ENCODE data around the gene ARIH1.
"Not testable (repeated sequence)": the region's sequence is repeated elsewhere in the genome, so short reads cannot be mapped to it uniquely, and the experiment has no call there.

Gene ARIH1

DNA sequence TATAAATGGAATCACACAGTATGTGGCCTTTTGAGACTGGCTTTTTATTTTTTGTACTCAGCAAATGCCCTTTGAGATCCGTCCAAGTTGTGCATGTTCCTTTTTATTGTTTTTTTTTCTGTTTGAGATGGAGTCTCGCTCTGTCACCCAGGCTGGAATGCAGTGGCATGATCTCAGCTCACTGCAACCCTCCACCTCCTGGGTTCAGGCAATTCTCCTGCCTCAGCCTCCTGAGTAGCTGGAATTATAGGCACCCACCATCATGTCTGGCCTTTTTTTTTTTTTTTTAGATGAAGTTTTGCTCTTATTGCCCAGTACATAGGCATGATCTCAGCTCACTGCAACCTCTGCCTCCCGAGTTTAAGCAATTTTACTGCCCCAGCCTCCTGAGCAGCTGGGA, 152.0 kb downstream of the ARIH1 start:
- H3K4me1 ChIP-seq (ENCODE audit: control insufficient read depth, low read depth, low read length); H3K4me2 ChIP-seq (ENCODE audit: low read length); H3K79me2 ChIP-seq (ENCODE audit: control insufficient read depth, insufficient read depth, low read length); H3K36me3 ChIP-seq (ENCODE audit: control insufficient read depth, insufficient read depth, low read length); H3K4ac ChIP-seq (ENCODE audit: low read depth, low read length); H2BK120ac ChIP-seq (ENCODE audit: low read depth, low read length); H3K9ac ChIP-seq (ENCODE audit: low read length); H3K27ac ChIP-seq (ENCODE audit: low read depth, low read length); H3K56ac ChIP-seq (ENCODE audit: low read length); H3K18ac ChIP-seq (ENCODE audit: low read length); DNase-seq; H4K8ac ChIP-seq (ENCODE audit: low read depth, low read length); H2BK5ac ChIP-seq (ENCODE audit: low read length); H3K79me1 ChIP-seq (ENCODE audit: low read length); H3K4me3 ChIP-seq (ENCODE audit: low read length); H3K23ac ChIP-seq (ENCODE audit: low read length); H2BK15ac ChIP-seq (replicated peaks; ENCODE audit: low read depth); H4K5ac ChIP-seq (ENCODE audit: low read length); H3K27me3 ChIP-seq (ENCODE audit: insufficient read depth, low read length, poor library complexity); H2AK5ac ChIP-seq (ENCODE audit: low read length): not testable (repeated sequence)
- WGBS (ENCODE audit: extremely low coverage, insufficient coverage, low lambda C conversion rate), result no CpG with 5 or more reads among the region's 3 CpGs

DNA sequence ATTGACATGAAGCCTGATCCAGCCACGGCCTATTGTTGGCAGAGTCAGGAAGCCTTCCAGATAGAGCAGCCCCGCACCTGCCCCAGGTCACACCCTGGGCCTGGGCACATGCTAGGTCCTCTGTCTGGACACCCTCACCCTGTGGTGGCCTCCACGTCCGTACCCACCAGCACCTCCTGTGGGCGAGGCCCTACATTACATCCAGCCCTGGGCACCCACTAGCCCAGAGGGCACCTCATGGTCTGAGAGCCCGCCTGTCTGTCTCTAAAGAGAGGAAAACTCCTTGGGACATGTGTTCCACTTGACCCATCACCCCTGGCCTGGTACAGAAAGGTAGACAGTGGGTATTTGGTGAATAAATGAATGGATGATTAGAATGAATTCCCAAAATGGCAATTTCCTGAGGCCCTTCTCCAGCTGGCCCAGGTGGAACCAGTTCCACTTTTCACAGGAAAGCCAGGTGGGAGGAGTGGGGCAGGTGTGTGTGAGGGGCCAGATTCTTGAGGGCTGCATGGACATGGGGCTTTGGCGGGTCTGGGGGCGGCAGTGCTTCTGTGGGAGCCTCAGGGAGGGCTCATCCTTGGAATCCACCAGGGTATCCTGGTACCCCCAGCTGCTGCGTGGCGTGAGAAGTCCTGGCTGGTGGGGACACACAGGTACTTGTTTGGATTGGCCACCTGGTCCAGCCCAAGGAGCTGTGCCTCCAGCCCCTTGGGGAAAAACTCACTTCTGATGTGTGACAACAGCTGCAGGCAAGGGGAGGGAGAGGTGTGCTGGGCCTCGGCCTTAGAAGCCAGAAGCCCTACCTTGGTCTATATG, 154.3 kb downstream of the ARIH1 start:
- peak; percentile 15 for DNase-seq
- H3K79me2 ChIP-seq (ENCODE audit: control insufficient read depth, insufficient read depth, low read length), result not testable (repeated sequence)

DNA sequence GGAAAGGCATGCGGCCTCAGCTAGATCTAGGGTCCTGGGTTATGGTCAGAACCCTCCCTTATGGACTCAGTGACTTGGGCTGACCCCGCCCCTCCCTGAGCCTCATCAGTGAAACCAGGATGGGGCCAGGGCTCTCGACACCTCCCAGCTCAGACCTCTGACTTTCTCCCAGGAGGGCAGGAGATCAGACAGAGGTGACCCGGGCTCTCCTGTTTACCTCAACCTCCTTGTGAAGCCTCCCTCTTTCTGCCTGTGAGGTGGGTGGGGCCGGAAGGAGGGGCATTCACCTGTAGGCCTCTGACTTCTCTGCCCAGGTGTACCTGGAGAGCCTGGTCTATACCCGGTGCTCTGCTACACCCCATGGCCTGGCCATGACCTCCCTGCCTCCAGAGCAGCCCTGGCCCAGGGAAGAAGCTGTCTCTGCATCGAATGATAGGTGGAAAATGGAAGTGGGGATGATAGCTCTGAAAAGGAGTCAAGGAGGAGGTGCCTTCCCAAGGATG, 155.0 kb downstream of the ARIH1 start:
- not testable (repeated sequence) for H3K79me2 ChIP-seq (ENCODE audit: control insufficient read depth, insufficient read depth, low read length); H3K23ac ChIP-seq (ENCODE audit: low read length); H3K4me1 ChIP-seq (ENCODE audit: control insufficient read depth, low read depth, low read length); H3K27ac ChIP-seq (ENCODE audit: low read depth, low read length); H2BK5ac ChIP-seq (ENCODE audit: low read length); H3K4ac ChIP-seq (ENCODE audit: low read depth, low read length); H4K5ac ChIP-seq (ENCODE audit: low read length); H2BK15ac ChIP-seq (replicated peaks; ENCODE audit: low read depth); H3K9ac ChIP-seq (ENCODE audit: low read length); H2AK5ac ChIP-seq (ENCODE audit: low read length); DNase-seq; H4K8ac ChIP-seq (ENCODE audit: low read depth, low read length); H3K36me3 ChIP-seq (ENCODE audit: control insufficient read depth, insufficient read depth, low read length); H3K4me3 ChIP-seq (ENCODE audit: low read length); H3K79me1 ChIP-seq (ENCODE audit: low read length); H2BK120ac ChIP-seq (ENCODE audit: low read depth, low read length); H3K56ac ChIP-seq (ENCODE audit: low read length); H3K18ac ChIP-seq (ENCODE audit: low read length); H3K4me2 ChIP-seq (ENCODE audit: low read length); H3K27me3 ChIP-seq (ENCODE audit: insufficient read depth, low read length, poor library complexity)
- no CpG with 5 or more reads among the region's 7 CpGs for WGBS (ENCODE audit: extremely low coverage, insufficient coverage, low lambda C conversion rate)

More for the DNA sequence above, 154.3 kb downstream of the ARIH1 start:
- no CpG with 5 or more reads among the region's 11 CpGs for WGBS (ENCODE audit: extremely low coverage, insufficient coverage, low lambda C conversion rate)
- not testable (repeated sequence) for H3K4me1 ChIP-seq (ENCODE audit: control insufficient read depth, low read depth, low read length); H3K79me1 ChIP-seq (ENCODE audit: low read length); H3K27ac ChIP-seq (ENCODE audit: low read depth, low read length); H3K27me3 ChIP-seq (ENCODE audit: insufficient read depth, low read length, poor library complexity); H2BK5ac ChIP-seq (ENCODE audit: low read length); H2AK5ac ChIP-seq (ENCODE audit: low read length); H2BK15ac ChIP-seq (replicated peaks; ENCODE audit: low read depth); H4K8ac ChIP-seq (ENCODE audit: low read depth, low read length); H3K9ac ChIP-seq (ENCODE audit: low read length); H3K18ac ChIP-seq (ENCODE audit: low read length); H3K23ac ChIP-seq (ENCODE audit: low read length); H2BK120ac ChIP-seq (ENCODE audit: low read depth, low read length); H3K4me2 ChIP-seq (ENCODE audit: low read length); H3K4ac ChIP-seq (ENCODE audit: low read depth, low read length); H3K56ac ChIP-seq (ENCODE audit: low read length); H3K36me3 ChIP-seq (ENCODE audit: control insufficient read depth, insufficient read depth, low read length); H4K5ac ChIP-seq (ENCODE audit: low read length); H3K4me3 ChIP-seq (ENCODE audit: low read length)

DNA sequence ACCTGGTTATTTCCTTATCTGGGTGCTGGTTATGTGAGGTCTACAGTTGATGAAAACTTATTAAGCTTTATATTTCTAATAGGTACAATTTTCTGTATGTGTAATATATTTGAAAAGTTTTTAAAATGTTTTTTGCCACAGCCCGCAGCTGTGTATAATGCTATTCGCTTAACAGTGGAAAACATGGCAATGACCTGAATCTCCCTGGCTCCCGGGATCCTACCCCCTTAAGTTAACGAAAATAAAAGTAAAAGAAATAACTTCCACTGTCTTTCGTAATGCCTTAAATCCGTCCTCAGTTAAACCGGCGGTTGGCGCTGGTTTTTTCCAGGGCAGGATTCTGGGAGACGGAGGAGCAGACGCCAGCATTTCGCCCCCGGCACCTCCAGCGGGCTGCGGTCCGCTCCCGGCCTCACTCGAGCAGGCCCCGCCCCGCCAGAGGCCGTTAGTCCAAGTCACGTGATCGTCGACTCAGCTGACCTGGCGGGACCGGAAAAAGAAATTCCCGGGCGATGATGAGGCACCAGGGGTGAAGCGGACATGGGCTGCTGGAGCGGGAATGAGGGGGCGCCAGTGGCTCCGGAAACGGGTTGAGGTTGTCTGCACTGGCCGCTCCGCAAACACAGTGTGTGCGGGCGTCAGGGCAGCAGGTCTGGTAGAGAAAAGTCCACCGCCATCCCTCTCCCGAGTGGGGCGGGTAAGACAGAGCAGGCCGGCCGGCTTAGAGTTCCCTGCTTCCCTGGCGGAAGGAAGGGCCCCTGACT, 162.6 kb downstream of the ARIH1 start:
- WGBS (ENCODE audit: extremely low coverage, insufficient coverage, low lambda C conversion rate), result no CpG with 5 or more reads among the region's 43 CpGs
- H2BK15ac ChIP-seq (replicated peaks; ENCODE audit: low read depth); H3K4me2 ChIP-seq (ENCODE audit: low read length); H3K4ac ChIP-seq (ENCODE audit: low read depth, low read length); H3K23ac ChIP-seq (ENCODE audit: low read length); H2BK5ac ChIP-seq (ENCODE audit: low read length); H4K8ac ChIP-seq (ENCODE audit: low read depth, low read length); H3K79me1 ChIP-seq (ENCODE audit: low read length); H3K18ac ChIP-seq (ENCODE audit: low read length); H2AK5ac ChIP-seq (ENCODE audit: low read length); H2BK120ac ChIP-seq (ENCODE audit: low read depth, low read length); H3K9ac ChIP-seq (ENCODE audit: low read length); H3K4me3 ChIP-seq (ENCODE audit: low read length); H4K5ac ChIP-seq (ENCODE audit: low read length); H3K79me2 ChIP-seq (ENCODE audit: control insufficient read depth, insufficient read depth, low read length); H3K27ac ChIP-seq (ENCODE audit: low read depth, low read length); H3K4me1 ChIP-seq (ENCODE audit: control insufficient read depth, low read depth, low read length); H3K36me3 ChIP-seq (ENCODE audit: control insufficient read depth, insufficient read depth, low read length); H3K27me3 ChIP-seq (ENCODE audit: insufficient read depth, low read length, poor library complexity): not testable (repeated sequence)
- DNase-seq, result peak; percentile 84
- H3K56ac ChIP-seq (ENCODE audit: low read length), result peak overlapping the region; percentile 49

DNA sequence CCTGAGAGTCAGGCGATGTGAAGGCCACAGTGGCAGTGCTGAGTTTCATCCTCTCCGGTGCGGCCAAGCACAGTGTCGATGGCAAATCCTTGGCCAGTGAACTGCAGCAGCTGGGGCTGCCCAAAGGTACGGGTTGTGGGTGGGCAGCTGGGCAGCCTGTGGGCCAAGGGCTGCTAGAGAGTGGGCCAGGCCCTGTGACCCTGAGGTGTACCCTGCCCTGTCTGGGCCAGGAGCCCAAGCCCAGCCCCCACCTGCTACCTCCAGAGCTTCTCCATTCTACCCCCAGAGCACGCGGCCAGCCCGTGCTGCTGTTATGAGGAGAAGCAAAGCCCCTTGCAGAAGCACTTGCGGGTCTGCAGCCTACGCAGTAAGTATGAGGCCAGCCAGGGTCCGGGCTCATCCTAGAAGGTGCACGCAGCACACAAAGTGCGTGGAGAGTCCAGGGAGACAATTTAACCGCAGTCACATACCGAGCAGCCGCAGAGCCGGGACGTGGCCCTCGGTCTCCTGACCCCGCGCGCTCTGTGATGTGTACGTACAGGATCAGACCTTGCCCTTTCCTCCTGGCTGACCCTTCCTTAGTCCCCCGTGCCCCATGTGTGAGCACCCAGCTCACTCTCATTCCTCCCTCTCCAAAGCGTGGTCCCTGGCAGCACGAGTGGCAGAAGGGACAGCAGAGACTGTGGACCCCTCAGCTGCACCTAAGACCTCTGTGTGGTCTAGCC, 165.8 kb downstream of the ARIH1 start:
- not testable (repeated sequence) for H3K79me1 ChIP-seq (ENCODE audit: low read length); H3K4me2 ChIP-seq (ENCODE audit: low read length); H3K23ac ChIP-seq (ENCODE audit: low read length); H2BK5ac ChIP-seq (ENCODE audit: low read length); H3K4ac ChIP-seq (ENCODE audit: low read depth, low read length); H2BK120ac ChIP-seq (ENCODE audit: low read depth, low read length); H3K9ac ChIP-seq (ENCODE audit: low read length); H4K8ac ChIP-seq (ENCODE audit: low read depth, low read length); H3K27me3 ChIP-seq (ENCODE audit: insufficient read depth, low read length, poor library complexity); H3K27ac ChIP-seq (ENCODE audit: low read depth, low read length); H3K18ac ChIP-seq (ENCODE audit: low read length); H2AK5ac ChIP-seq (ENCODE audit: low read length); H3K79me2 ChIP-seq (ENCODE audit: control insufficient read depth, insufficient read depth, low read length); H3K4me1 ChIP-seq (ENCODE audit: control insufficient read depth, low read depth, low read length); H2BK15ac ChIP-seq (replicated peaks; ENCODE audit: low read depth); H3K56ac ChIP-seq (ENCODE audit: low read length); H3K4me3 ChIP-seq (ENCODE audit: low read length); H3K36me3 ChIP-seq (ENCODE audit: control insufficient read depth, insufficient read depth, low read length); H4K5ac ChIP-seq (ENCODE audit: low read length); DNase-seq
- WGBS (ENCODE audit: extremely low coverage, insufficient coverage, low lambda C conversion rate), result no CpG with 5 or more reads among the region's 26 CpGs
